Measurements from ENCODE around the gene KCNK10.

KCNK10 gene

DNA sequence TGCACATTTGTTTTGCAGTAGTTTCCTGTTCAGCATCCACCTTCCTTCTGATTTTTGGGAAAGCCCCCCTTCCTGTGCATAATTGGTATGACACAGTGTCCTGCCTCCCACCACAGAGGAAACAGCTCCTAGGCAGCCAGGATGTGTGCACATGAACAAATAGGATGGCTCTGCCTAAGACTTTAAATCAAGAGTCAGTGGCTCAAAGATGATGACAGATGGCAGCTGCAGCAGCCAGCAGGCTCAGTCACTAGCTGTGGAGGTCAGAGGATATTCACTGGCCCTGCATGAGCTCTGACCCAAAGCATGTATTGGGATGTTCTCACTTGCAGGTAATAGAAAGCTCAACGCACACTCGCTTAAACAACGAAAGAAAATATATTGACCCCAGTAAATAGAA lies 90.3 kb downstream of the KCNK10 start:
- H3K4me3 ChIP-seq (ENCODE audit: low read length, poor library complexity, severe bottlenecking), result no peak overlapping the region
- H3K4me1 ChIP-seq (ENCODE audit: insufficient read depth, low read length, poor library complexity, severe bottlenecking), result no peaks in the 10 kb centered on the region
- no peaks in the 10 kb centered on the region for H3K9me2 ChIP-seq (replicated peaks; ENCODE audit: low read depth, low read length)
- H3K27me3 ChIP-seq (ENCODE audit: insufficient read depth, low read length, poor library complexity, severe bottlenecking), result peaks cover 7% of the 10 kb centered on the region
- no peaks in the 10 kb centered on the region for H3K79me2 ChIP-seq (ENCODE audit: insufficient read depth, low read length)
- H3K4me2 ChIP-seq (ENCODE audit: low read depth, low read length, poor library complexity, severe bottlenecking), result no peak overlapping the region
- no peak overlapping the region for H3K9ac ChIP-seq (ENCODE audit: low read depth, low read length, poor library complexity, severe bottlenecking)
- H3K36me3 ChIP-seq (ENCODE audit: insufficient read depth, low read length), result no peaks in the 10 kb centered on the region
- H4K20me1 ChIP-seq (ENCODE audit: insufficient read depth, low read length, poor library complexity, severe bottlenecking), result no peaks in the 10 kb centered on the region
- H3F3A ChIP-seq (ENCODE audit: low read depth), result no peaks in the 10 kb centered on the region
- no peaks in the 10 kb centered on the region for H3K9me3 ChIP-seq (ENCODE audit: insufficient read depth, low read depth, low read length)
- TF ChIP-seq, protein P1, sequence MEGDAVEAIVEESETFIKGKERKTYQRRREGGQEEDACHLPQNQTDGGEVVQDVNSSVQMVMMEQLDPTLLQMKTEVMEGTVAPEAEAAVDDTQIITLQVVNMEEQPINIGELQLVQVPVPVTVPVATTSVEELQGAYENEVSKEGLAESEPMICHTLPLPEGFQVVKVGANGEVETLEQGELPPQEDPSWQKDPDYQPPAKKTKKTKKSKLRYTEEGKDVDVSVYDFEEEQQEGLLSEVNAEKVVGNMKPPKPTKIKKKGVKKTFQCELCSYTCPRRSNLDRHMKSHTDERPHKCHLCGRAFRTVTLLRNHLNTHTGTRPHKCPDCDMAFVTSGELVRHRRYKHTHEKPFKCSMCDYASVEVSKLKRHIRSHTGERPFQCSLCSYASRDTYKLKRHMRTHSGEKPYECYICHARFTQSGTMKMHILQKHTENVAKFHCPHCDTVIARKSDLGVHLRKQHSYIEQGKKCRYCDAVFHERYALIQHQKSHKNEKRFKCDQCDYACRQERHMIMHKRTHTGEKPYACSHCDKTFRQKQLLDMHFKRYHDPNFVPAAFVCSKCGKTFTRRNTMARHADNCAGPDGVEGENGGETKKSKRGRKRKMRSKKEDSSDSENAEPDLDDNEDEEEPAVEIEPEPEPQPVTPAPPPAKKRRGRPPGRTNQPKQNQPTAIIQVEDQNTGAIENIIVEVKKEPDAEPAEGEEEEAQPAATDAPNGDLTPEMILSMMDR (conservative IDR thresholded peaks at IDR 0.05; ENCODE audit: low read length), result no peak
- no peak for TF ChIP-seq EZH2phosphoT487 (IDR thresholded peaks at IDR 0.05; ENCODE audit: borderline replicate concordance)
- H2AFZ ChIP-seq (ENCODE audit: low read length), result no peak overlapping the region; the same call in 1 of the 2 replicates

DNA sequence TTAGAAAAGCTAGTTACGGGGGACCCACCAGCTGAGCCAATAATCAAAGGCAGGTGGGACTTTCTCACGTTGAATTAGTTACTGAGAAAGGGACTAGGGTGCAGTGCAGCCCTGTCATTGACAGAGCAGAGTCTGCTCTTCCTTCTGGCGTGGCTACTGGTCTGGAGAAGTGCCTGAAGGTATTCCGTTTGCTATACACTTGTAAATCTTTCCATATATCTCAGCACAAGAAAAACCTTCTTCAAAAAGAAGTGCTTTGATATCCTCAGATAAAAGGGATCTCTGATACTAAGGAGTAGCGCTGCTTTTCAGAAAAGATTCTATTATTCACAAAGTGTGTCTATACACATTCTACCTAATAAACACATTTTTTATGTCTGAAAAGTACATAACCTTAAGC lies 91.5 kb downstream of the KCNK10 start:
- H3K9ac ChIP-seq (ENCODE audit: low read depth, low read length, poor library complexity, severe bottlenecking), result no peak overlapping the region
- no peak for TF ChIP-seq EZH2phosphoT487 (IDR thresholded peaks at IDR 0.05; ENCODE audit: borderline replicate concordance)
- TF ChIP-seq, protein P1 (conservative IDR thresholded peaks at IDR 0.05; ENCODE audit: low read length), result no peak
- H3K4me1 ChIP-seq (ENCODE audit: insufficient read depth, low read length, poor library complexity, severe bottlenecking), result no peaks in the 10 kb centered on the region
- no peaks in the 10 kb centered on the region for H3K9me3 ChIP-seq (ENCODE audit: insufficient read depth, low read depth, low read length)
- H3F3A ChIP-seq (ENCODE audit: low read depth), result no peaks in the 10 kb centered on the region
- peaks cover 7% of the 10 kb centered on the region for H3K27me3 ChIP-seq (ENCODE audit: insufficient read depth, low read length, poor library complexity, severe bottlenecking)
- no peaks in the 10 kb centered on the region for H3K79me2 ChIP-seq (ENCODE audit: insufficient read depth, low read length)
- H3K4me2 ChIP-seq (ENCODE audit: low read depth, low read length, poor library complexity, severe bottlenecking), result no peak overlapping the region
- no peaks in the 10 kb centered on the region for H3K9me2 ChIP-seq (replicated peaks; ENCODE audit: low read depth, low read length)
- no peaks in the 10 kb centered on the region for H4K20me1 ChIP-seq (ENCODE audit: insufficient read depth, low read length, poor library complexity, severe bottlenecking)
- no peaks in the 10 kb centered on the region for H3K36me3 ChIP-seq (ENCODE audit: insufficient read depth, low read length)
- no peak overlapping the region for H2AFZ ChIP-seq (ENCODE audit: low read length)
- H3K4me3 ChIP-seq (ENCODE audit: low read length, poor library complexity, severe bottlenecking), result no peak overlapping the region

DNA sequence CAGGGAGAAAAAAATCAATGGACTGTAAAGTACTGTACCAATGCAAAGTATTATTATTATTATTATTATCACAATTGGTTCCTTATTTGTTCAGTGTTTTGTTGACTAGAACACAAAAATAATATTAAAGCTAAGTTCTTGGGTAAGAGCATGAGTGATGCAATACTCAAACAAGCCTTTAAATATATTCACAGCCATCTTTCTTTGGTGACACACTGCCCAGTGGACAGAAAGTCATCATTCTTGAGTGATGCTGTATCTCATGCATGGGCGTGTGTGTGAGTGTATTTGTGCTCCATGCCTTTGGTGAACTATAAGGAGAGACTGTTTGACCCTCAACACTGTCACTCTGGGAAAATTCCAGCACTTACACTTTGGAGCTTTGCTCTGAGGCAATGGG lies 93.6 kb downstream of the KCNK10 start:
- Histone ChIP-seq H3K9me3 (ENCODE audit: insufficient read depth, low read depth, low read length) (no peaks in the 10 kb centered on the region), H3F3A (ENCODE audit: low read depth) (no peaks in the 10 kb centered on the region), H2AFZ (ENCODE audit: low read length) (no peak overlapping the region), H4K20me1 (ENCODE audit: insufficient read depth, low read length, poor library complexity, severe bottlenecking) (no peaks in the 10 kb centered on the region), H3K36me3 (ENCODE audit: insufficient read depth, low read length) (no peaks in the 10 kb centered on the region), H3K4me2 (ENCODE audit: low read depth, low read length, poor library complexity, severe bottlenecking) (no peak overlapping the region), H3K9ac (ENCODE audit: low read depth, low read length, poor library complexity, severe bottlenecking) (no peak overlapping the region), H3K9me2 (replicated peaks; ENCODE audit: low read depth, low read length) (no peaks in the 10 kb centered on the region), H3K4me3 (ENCODE audit: low read length, poor library complexity, severe bottlenecking) (no peak overlapping the region), H3K4me1 (ENCODE audit: insufficient read depth, low read length, poor library complexity, severe bottlenecking) (no peaks in the 10 kb centered on the region), H3K27me3 (ENCODE audit: insufficient read depth, low read length, poor library complexity, severe bottlenecking) (no peaks in the 10 kb centered on the region), H3K79me2 (ENCODE audit: insufficient read depth, low read length) (no peaks in the 10 kb centered on the region)
- TF ChIP-seq EZH2phosphoT487 (IDR thresholded peaks at IDR 0.05; ENCODE audit: borderline replicate concordance), result no peak
- TF ChIP-seq, protein P1 (conservative IDR thresholded peaks at IDR 0.05; ENCODE audit: low read length), result no peak
